Measurements from ENCODE around the gene RERGL.
"Not testable (repeated sequence)": the region's sequence is repeated elsewhere in the genome, so short reads cannot be mapped to it uniquely, and the experiment has no call there.

Gene RERGL

DNA sequence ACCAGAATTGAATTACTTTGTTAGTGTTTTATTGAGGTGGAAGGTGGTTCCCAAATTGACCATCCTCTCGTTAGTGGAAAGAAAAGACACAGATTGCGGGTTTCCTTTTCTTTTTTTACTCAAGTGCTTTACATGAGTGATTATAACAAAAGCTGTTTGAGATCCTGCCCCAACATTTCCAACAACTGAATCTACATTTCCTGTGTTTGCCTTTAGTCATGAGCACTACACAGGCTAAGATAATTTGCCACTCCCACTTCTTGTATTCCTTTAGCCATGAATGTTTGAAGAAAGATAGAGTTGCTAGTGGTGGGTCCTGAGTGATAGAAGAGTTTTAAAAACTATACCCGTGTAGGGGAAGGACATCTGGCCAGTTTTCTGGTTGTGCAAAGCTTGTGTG is 16.0 kb downstream of the RERGL start:
- no peak for DNase-seq
- no peaks in the 10 kb centered on the region for H3K36me3 ChIP-seq (replicated peaks)
- no peak overlapping the region for H3K27ac ChIP-seq
- in situ Hi-C loops (cut with HindIII; ENCODE audit: low pct_ligation_motif_present, low sequenced_read_pairs) = no loop called here
- TF ChIP-seq, protein P1, sequence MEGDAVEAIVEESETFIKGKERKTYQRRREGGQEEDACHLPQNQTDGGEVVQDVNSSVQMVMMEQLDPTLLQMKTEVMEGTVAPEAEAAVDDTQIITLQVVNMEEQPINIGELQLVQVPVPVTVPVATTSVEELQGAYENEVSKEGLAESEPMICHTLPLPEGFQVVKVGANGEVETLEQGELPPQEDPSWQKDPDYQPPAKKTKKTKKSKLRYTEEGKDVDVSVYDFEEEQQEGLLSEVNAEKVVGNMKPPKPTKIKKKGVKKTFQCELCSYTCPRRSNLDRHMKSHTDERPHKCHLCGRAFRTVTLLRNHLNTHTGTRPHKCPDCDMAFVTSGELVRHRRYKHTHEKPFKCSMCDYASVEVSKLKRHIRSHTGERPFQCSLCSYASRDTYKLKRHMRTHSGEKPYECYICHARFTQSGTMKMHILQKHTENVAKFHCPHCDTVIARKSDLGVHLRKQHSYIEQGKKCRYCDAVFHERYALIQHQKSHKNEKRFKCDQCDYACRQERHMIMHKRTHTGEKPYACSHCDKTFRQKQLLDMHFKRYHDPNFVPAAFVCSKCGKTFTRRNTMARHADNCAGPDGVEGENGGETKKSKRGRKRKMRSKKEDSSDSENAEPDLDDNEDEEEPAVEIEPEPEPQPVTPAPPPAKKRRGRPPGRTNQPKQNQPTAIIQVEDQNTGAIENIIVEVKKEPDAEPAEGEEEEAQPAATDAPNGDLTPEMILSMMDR (IDR thresholded peaks at IDR 0.05; ENCODE audit: low read depth, low read length, missing control alignments) = no peak
- no peak overlapping the region for H3K4me3 ChIP-seq (ENCODE audit: low read depth, low read length)
- no peaks in the 10 kb centered on the region for H3K27me3 ChIP-seq (replicated peaks)

DNA sequence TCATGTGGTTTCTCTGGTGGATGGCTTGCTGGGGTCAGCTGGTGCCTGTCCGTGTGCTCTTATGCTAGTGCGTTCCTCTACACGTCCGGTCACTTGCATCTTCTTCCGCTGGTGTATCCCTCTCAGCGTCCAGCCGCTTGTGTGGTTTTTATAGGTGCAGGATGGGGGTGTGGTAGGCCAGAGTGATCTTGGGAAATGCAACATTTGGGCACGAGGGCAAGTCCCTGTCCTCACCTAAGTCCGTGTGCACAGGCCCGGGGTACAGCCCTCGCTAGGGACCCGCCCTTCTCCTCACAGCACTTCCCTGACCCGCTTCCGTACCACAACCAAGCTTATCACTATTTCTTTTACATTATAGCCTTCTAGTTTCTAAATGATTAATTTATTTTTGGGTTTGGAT is 17.3 kb downstream of the RERGL start:
- in situ Hi-C loops (cut with HindIII; ENCODE audit: low pct_ligation_motif_present, low sequenced_read_pairs) = no loop called here
- H3K4me3 ChIP-seq (ENCODE audit: low read depth, low read length) = no peak overlapping the region
- no peaks in the 10 kb centered on the region for H3K36me3 ChIP-seq (replicated peaks)
- TF ChIP-seq, protein P1 (IDR thresholded peaks at IDR 0.05; ENCODE audit: low read depth, low read length, missing control alignments) = no peak
- H3K27me3 ChIP-seq (replicated peaks) = no peaks in the 10 kb centered on the region
- H3K27ac ChIP-seq = no peak overlapping the region
- no peak for DNase-seq

DNA sequence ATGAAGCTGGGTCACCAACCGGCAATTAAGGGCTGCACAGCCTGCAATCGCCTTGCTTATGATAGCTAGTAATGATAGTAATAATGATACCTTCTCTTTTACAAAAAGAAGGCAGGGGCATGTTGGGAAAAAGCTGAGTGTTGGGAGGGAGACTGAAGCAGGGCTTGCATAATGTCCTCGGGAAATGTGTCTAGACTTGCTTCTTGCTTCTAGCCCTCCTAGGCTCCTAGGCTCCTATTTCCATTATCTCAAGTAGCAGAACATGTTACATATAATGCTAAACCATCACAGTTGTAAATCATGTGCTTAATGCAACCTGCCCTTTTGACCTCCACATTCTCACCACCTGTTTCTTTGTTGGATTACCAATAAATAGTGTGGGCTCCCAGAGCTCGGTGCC is 18.7 kb downstream of the RERGL start:
- no peak overlapping the region for H3K4me3 ChIP-seq (ENCODE audit: low read depth, low read length)
- no peaks in the 10 kb centered on the region for H3K36me3 ChIP-seq (replicated peaks)
- in situ Hi-C loops (cut with HindIII; ENCODE audit: low pct_ligation_motif_present, low sequenced_read_pairs) = no loop called here
- TF ChIP-seq, protein P1 (IDR thresholded peaks at IDR 0.05; ENCODE audit: low read depth, low read length, missing control alignments) = no peak
- no peak overlapping the region for H3K27ac ChIP-seq
- no peak for DNase-seq
- no peaks in the 10 kb centered on the region for H3K27me3 ChIP-seq (replicated peaks)

DNA sequence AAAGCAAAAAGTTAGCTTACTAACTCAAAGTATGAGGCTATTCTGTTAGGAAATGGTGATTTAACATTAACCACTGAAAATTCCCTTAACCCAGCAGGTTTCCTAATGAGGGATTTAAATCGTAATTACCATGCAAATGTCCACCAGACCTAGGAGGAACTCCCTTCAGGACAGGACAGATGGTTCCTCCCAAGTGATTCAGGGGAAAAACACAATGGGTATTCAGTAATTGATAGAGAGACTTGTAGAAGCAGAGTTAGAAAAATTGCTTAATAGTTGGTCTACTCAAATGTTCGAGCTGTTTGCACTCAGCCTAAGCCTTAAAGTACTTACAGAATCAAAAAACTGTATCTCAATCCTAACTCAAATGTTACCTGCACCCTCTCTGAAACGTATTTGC is 21.6 kb downstream of the RERGL start:
- no peak for DNase-seq
- Histone ChIP-seq H3K27ac (no peak overlapping the region), H3K4me3 (ENCODE audit: low read depth, low read length) (no peak overlapping the region), H3K36me3 (replicated peaks) (no peaks in the 10 kb centered on the region), H3K27me3 (replicated peaks) (no peaks in the 10 kb centered on the region)
- TF ChIP-seq, protein P1 (IDR thresholded peaks at IDR 0.05; ENCODE audit: low read depth, low read length, missing control alignments) = no peak
- in situ Hi-C loops (cut with HindIII; ENCODE audit: low pct_ligation_motif_present, low sequenced_read_pairs) = no loop called here

DNA sequence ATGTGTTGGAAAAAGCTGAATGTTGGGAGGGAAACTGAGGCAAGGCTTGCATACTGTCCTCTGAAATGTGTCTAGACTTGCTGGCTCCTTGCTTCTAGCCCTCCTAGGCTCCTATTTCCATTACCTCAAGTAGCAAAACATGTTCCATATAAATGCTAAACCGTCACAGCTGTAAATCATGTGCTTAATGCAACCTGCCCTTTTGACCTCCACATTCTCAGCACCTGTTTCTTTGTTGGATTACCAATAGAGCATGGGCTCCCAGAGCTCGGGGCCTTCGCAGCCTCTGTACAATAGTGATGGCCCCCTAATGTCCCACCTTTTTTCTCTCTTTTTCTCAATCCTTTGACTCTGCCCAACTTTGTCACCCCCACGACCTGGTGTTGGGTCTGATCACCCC is 23.3 kb downstream of the RERGL start:
- Histone ChIP-seq H3K27me3 (replicated peaks) (no peaks in the 10 kb centered on the region), H3K36me3 (replicated peaks) (no peaks in the 10 kb centered on the region), H3K27ac (no peak overlapping the region), H3K4me3 (ENCODE audit: low read depth, low read length) (no peak overlapping the region)
- DNase-seq = no peak
- TF ChIP-seq, protein P1 (IDR thresholded peaks at IDR 0.05; ENCODE audit: low read depth, low read length, missing control alignments) = no peak
- in situ Hi-C loops (cut with HindIII; ENCODE audit: low pct_ligation_motif_present, low sequenced_read_pairs) = no loop called here

DNA sequence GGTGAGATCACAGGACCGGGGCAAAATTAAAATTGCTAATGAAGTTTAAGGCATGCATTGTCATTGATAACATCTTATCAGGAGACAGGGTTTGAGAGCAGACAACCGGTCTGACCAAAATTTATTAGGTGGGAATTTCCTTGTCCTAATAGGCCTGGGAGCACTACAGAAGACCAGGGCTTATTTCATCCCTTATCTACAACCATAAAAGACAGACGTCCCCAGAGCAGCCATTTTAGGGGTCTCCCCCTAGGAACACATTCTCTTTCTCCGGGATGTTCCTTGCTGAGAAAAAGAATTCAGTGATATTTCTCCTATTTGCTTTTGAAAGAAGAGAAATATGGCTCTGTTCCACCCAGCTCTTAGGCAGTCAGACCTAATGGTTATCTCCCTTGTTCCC is 27.1 kb downstream of the RERGL start:
- DNase-seq; H3K27ac ChIP-seq; H3K36me3 ChIP-seq (replicated peaks); in situ Hi-C loops (cut with HindIII; ENCODE audit: low pct_ligation_motif_present, low sequenced_read_pairs); H3K4me3 ChIP-seq (ENCODE audit: low read depth, low read length); H3K27me3 ChIP-seq (replicated peaks): not testable (repeated sequence)
